Natural killer cell (primary cell): ENCODE results near the gene MAP3K20. TPM values are rescaled to one million over a fixed set of nuclear protein-coding genes. Genes with fewer than 3 reads are reported as not detected.

Experiments
- ATAC-seq, 3 donors: fragments of 150-1000 bp in 2 of 3; fragments of 200-7000 bp in 1 of 3; cut with Tn5 transposase; 1 replicate in 1 of 3; 2 replicates in 2 of 3; pipeline ENCODE4 v1.10.0; 2021; ENCODE audit warnings: mild to moderate bottlenecking in 2 of 3, moderate library complexity in 2 of 3
- DNase-seq, 2 donors: peaks; one replicate each; pipeline versions ENCODE4 v3.0.0 to v3.0.0-alpha.2; 2013 to 2021; ENCODE audit warnings: mixed read lengths in 1 of 2
- H3K27ac ChIP-seq: one replicate; pipeline ENCODE4 v1.5.1; 2013; ENCODE audit warnings: mild to moderate bottlenecking, low read length
- H3K27me3 ChIP-seq: one replicate; pipeline ENCODE4 v1.6.1; 2013; ENCODE audit warnings: low read length; ENCODE audit not compliant: control insufficient read depth, insufficient read depth
- H3K36me3 ChIP-seq: one replicate; pipeline ENCODE4 v1.6.1; 2013; ENCODE audit warnings: low read length; ENCODE audit not compliant: control insufficient read depth, insufficient read depth
- H3K4me1 ChIP-seq: one replicate; pipeline ENCODE4 v1.6.1; 2013; ENCODE audit warnings: low read length; ENCODE audit not compliant: control insufficient read depth, insufficient read depth
- H3K4me3 ChIP-seq: one replicate; pipeline ENCODE4 v1.5.1; 2013; ENCODE audit warnings: low read length
- H3K9me3 ChIP-seq: one replicate; pipeline ENCODE4 v1.6.1; 2013; ENCODE audit warnings: low read length; ENCODE audit not compliant: control insufficient read depth, insufficient read depth
- H3K27ac Mint-ChIP-seq, 2 donors: one replicate each; pipeline ENCODE4 v1.8.0; 2022; ENCODE audit warnings: mild to moderate bottlenecking in 2 of 2, mixed read lengths in 2 of 2, moderate library complexity in 1 of 2
- H3K27me3 Mint-ChIP-seq, 2 donors: one replicate each; pipeline ENCODE4 v1.8.0; 2022; ENCODE audit warnings: low read depth in 2 of 2, mixed read lengths in 2 of 2
- H3K36me3 Mint-ChIP-seq: one replicate; pipeline ENCODE4 v1.8.0; 2022; ENCODE audit warnings: mixed read lengths
- H3K4me1 Mint-ChIP-seq, 2 donors: one replicate each; pipeline ENCODE4 v1.8.0; 2022; ENCODE audit warnings: mixed read lengths in 2 of 2
- H3K4me3 Mint-ChIP-seq: one replicate; pipeline ENCODE4 v1.8.0; 2022; ENCODE audit warnings: mild to moderate bottlenecking, moderate library complexity, mixed read lengths
- H3K9me3 Mint-ChIP-seq, 2 donors: one replicate each; pipeline ENCODE4 v1.8.0; 2022; ENCODE audit warnings: mixed read lengths in 2 of 2
- WGBS: methylation state at CpG from one replicate; pipeline ENCODE4 v1.1.7; 2013; ENCODE audit warnings: missing lambda C conversion rate; ENCODE audit not compliant: insufficient coverage; 5-methylcytosine and 5-hydroxymethylcytosine counted together
- intact Hi-C: fragments of 100-400 bp; cut with micrococcal nuclease; formaldehyde crosslinking; loops from one replicate; pipeline ENCODE4 v1.14.2; 2022
- total RNA-seq, 4 donors: library from RNA; stranded (reverse); fragments of 120-200 nt in 1 of 4; gene quantifications; one replicate each; pipeline versions ENCODE4 v1.2.3 to v1.2.4, GENCODE V29; 2013 to 2022
- TF ChIP-seq, protein P1 (sequence below): fragments of 200-600 bp; IDR thresholded peaks from one replicate; pipeline ENCODE4 v1.8.0; 2022; ENCODE audit warnings: antibody characterized with exemption

The MAP3K20 gene
- 1 to 10 TPM; 1.6 to 3.0 (median 2.5) TPM for total RNA-seq
- total RNA-seq (2013) = 4.1 TPM

DNA sequence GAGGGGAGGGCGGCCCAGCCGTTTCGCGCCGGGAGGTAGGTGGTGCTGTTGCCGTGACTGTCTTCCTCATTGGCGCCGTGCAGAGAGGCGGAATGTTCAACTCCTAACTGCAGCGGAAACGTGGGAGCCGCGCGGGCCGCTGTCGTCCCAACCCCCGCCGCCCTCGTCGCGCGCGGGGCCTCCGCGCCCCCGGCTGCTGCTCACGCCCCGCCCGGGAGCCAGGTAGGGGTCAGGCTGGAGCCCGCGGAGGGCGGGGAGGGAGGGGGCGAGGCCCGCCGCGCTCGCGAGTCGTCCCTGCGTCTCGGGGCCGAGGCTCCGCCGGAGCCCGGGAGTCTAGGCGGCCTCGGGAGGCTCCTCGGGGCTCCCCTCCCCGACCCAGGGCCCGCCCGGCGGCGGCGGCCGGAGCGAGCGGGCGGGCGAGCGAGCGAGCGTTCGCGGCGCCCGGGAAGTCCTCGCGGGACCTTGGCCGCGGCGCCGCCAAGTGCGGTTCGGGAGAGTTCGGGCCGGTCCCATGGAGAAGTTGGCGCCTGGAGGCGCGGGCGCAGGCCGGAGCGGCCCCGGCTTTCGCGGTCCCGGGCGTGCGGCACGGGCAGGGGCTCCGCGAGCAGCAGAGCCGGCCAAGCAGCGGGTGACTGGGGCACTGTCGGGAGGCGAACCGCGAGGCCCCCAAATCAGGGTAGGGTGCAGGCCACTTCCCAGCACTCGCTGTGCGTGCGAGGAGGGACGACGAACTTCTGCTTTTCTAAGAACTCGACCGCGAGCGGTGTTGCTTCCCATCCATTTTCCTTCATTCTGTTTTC lies at the start of gene MAP3K20:
MAP3K20 (plus strand) TSS at position 66 of the 800 bp plus-strand sequence. CDS start 15,186 bp downstream, outside the sequence.
- Mint-ChIP-seq H3K27ac (peak within 1 kb of the TSS in 1 of 2 donors; percentile 57), H3K4me1 (peaks cover 6 to 14% of the 10 kb centered on the region in 2 donors), H3K4me3 (peak within 1 kb of the TSS; percentile 91), H3K36me3 (no peaks in the 10 kb centered on the region), H3K9me3 (no peaks in the 10 kb centered on the region), H3K27me3 (peaks cover 6 to 9% of the 10 kb centered on the region in 2 donors)
- peaks cover 10% of the 10 kb centered on the region for H3K4me1 ChIP-seq
- peak within 1 kb of the TSS; percentile 33 for H3K4me3 ChIP-seq
- intact Hi-C loops = loop anchor here (2.0 kb wide), 1 partner anchor 135 kb away; no protein-coding TSS in a partner anchor
- DNase-seq = peak; percentile 36 to 73
- peaks cover 2% of the 10 kb centered on the region for H3K27me3 ChIP-seq
- H3K9me3 ChIP-seq = no peaks in the 10 kb centered on the region
- TF ChIP-seq, protein P1, sequence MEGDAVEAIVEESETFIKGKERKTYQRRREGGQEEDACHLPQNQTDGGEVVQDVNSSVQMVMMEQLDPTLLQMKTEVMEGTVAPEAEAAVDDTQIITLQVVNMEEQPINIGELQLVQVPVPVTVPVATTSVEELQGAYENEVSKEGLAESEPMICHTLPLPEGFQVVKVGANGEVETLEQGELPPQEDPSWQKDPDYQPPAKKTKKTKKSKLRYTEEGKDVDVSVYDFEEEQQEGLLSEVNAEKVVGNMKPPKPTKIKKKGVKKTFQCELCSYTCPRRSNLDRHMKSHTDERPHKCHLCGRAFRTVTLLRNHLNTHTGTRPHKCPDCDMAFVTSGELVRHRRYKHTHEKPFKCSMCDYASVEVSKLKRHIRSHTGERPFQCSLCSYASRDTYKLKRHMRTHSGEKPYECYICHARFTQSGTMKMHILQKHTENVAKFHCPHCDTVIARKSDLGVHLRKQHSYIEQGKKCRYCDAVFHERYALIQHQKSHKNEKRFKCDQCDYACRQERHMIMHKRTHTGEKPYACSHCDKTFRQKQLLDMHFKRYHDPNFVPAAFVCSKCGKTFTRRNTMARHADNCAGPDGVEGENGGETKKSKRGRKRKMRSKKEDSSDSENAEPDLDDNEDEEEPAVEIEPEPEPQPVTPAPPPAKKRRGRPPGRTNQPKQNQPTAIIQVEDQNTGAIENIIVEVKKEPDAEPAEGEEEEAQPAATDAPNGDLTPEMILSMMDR = peak; percentile 17
- under 1% methylated on average over 106 of the region's 106 CpGs for WGBS
- ATAC-seq = peak; percentile 79 to 83 (median 80)
- H3K27ac ChIP-seq = no peak within 1 kb of the TSS
- no peaks in the 10 kb centered on the region for H3K36me3 ChIP-seq

DNA sequence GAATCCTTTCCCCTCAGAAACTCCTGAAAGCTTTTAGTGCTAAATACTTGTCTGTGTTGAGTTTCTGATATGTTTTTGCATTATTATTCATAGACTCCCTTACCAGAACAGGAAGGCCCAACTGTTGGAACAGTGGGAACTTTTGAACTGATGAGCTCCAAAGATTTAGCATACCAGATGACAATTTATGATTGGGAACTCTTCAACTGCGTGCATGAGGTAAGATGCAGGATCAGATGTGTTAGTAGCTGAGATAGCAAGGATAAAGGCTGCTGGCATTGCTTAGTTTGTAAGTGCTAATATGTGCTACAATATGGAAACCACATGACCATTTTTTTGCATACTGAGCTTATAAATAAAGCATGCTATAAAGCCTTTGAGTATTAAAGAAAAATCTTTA lies 49.2 kb upstream of the MAP3K20 start:
- intact Hi-C loops = no loop called here
- WGBS = 100% methylated on average over 1 of the region's 1 CpG
- H3K27ac ChIP-seq = no peak overlapping the region
- H3K4me1 ChIP-seq = no peaks in the 10 kb centered on the region
- no peaks in the 10 kb centered on the region for H3K36me3 ChIP-seq
- ATAC-seq (no peak), DNase-seq (no peak)
- no peaks in the 10 kb centered on the region for H3K36me3 Mint-ChIP-seq
- H3K4me3 ChIP-seq = no peak overlapping the region
- no peaks in the 10 kb centered on the region for H3K9me3 ChIP-seq
- peaks cover 2% of the 10 kb centered on the region for H3K27me3 ChIP-seq
- TF ChIP-seq, protein P1 = no peak
- H3K4me3 Mint-ChIP-seq = no peak overlapping the region
- peaks cover 16 to 21% of the 10 kb centered on the region in 2 donors for H3K27me3 Mint-ChIP-seq
- H3K27ac Mint-ChIP-seq = no peak overlapping the region
- no peaks in the 10 kb centered on the region for H3K9me3 Mint-ChIP-seq
- H3K4me1 Mint-ChIP-seq = no peaks in the 10 kb centered on the region

DNA sequence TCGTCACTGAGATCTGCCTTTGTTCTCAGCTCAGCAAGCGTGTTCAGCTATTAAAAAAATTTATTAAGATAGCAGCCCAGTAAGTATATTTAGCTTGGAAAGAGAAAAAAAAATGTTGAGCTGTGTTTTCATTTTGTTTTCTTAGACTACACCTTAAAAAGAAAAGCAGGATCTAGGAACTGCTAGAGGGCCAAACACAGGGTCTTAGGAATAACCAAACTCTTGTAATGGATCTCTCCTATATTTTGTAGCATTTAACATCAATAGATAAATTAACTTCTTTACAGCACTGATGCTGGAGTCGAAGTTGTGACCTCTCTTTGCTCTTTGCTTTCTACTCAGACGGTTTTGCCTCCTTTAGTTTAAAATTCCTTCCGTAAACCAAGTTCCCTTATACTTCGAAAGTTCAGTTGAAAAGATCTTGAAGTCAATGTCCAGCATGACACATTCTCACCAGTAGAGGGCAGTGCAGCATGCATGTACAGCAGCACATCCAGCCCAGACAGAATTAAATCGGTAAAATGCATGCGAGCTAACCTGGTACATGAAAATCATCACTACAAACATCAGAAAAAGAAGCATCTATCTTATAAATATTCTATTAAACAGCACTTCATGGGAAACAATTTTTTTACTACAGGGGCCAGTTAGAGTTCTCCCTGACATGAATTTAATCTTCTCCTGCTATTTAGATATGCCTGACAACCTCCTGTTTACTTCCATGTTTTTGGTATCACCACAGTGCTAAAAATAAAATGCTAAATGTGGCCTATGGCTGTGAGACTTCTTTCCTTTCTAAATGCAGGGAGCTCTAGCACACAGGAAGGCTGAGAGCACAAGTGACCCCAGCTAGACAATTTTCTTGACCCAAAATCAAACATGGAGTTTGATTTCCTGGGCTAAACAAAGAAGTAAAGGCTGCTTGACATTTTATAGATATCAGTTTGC lies 48.2 kb upstream of the MAP3K20 start:
- TF ChIP-seq, protein P1 = peak; percentile 98
- intact Hi-C loops = loop anchor here (1.0 kb wide), 2 partner anchors 183 to 1314 kb away; no protein-coding TSS in a partner anchor
- no peaks in the 10 kb centered on the region for H3K9me3 ChIP-seq
- peaks cover 20 to 26% of the 10 kb centered on the region in 2 donors for H3K27me3 Mint-ChIP-seq
- no peak overlapping the region for H3K4me3 Mint-ChIP-seq
- H3K27ac ChIP-seq = no peak overlapping the region
- H3K36me3 Mint-ChIP-seq = no peaks in the 10 kb centered on the region
- H3K36me3 ChIP-seq = no peaks in the 10 kb centered on the region
- 32% methylated on average over 8 of the region's 8 CpGs for WGBS
- no peaks in the 10 kb centered on the region for H3K4me1 ChIP-seq
- no peak overlapping the region for H3K27ac Mint-ChIP-seq
- peak; percentile 54 to 90 for DNase-seq
- no peak overlapping the region for H3K4me3 ChIP-seq
- ATAC-seq = peak; percentile 72 to 87 (median 84)
- no peaks in the 10 kb centered on the region for H3K9me3 Mint-ChIP-seq
- H3K4me1 Mint-ChIP-seq = no peaks in the 10 kb centered on the region
- peaks cover 2% of the 10 kb centered on the region for H3K27me3 ChIP-seq
